ENCODE measurements around the gene AHDC1. TPM values are rescaled to one million over a fixed set of nuclear protein-coding genes. Genes with fewer than 3 reads are reported as not detected.

Gene AHDC1
- total and polyA plus RNA-seq, 2 of the 13 experiments (the other 11 are each of a cell fraction or from before 2014, with no cell fraction given) = 1.0 to 2.7 TPM

- TF ChIP-seq ZNF800 (CRISPR knock-in tag; IDR thresholded peaks at IDR 0.05) (no peak), SOX6 (IDR thresholded peaks at IDR 0.05) (no peak), SOX6 (CRISPR knock-in tag; IDR thresholded peaks at IDR 0.05) (0 out of 2 replicates have a peak, but pooled peaks have one; percentile 19), ZNF788 (CRISPR knock-in tag; IDR thresholded peaks at IDR 0.05; ENCODE audit: borderline replicate concordance) (peak; percentile 18; the same call in 1 of the 2 replicates), GMEB1 (CRISPR knock-in tag; IDR thresholded peaks at IDR 0.05; ENCODE audit: borderline replicate concordance) (no peak), ZNF772 (CRISPR knock-in tag; IDR thresholded peaks at IDR 0.05) (peak; percentile 26; the same call in 1 of the 2 replicates), ZNF17 (CRISPR knock-in tag; IDR thresholded peaks at IDR 0.05) (no peak), TBX2 (CRISPR knock-in tag; IDR thresholded peaks at IDR 0.05; ENCODE audit: borderline replicate concordance) (peak; percentile 51), SETDB1 (CRISPR knock-in tag; IDR thresholded peaks at IDR 0.05; ENCODE audit: borderline replicate concordance) (0 out of 2 replicates have a peak, but pooled peaks have one; percentile 42), ZNF687 (CRISPR knock-in tag; IDR thresholded peaks at IDR 0.05) (peak; percentile 49; the same call in 1 of the 2 replicates), ZFP41 (CRISPR knock-in tag; IDR thresholded peaks at IDR 0.05; ENCODE audit: borderline replicate concordance) (no peak), RBFOX2 (IDR thresholded peaks at IDR 0.05; ENCODE audit: low read depth, low read length) (no peak)
These were observed 78.4 kb downstream of the AHDC1 start (continued) for GRCh38 chr1:27525296-27526272.

Data from HepG2 (cell line).